ENCODE results near the gene NT5C2. TPM values are rescaled to one million over a fixed set of nuclear protein-coding genes. Genes with fewer than 3 reads are reported as not detected.

The NT5C2 gene
- total and polyA plus RNA-seq, 2 of the 8 experiments (the other 6 are each of a cell fraction or from before 2014, with no cell fraction given): 35.2 to 106 TPM

DNA sequence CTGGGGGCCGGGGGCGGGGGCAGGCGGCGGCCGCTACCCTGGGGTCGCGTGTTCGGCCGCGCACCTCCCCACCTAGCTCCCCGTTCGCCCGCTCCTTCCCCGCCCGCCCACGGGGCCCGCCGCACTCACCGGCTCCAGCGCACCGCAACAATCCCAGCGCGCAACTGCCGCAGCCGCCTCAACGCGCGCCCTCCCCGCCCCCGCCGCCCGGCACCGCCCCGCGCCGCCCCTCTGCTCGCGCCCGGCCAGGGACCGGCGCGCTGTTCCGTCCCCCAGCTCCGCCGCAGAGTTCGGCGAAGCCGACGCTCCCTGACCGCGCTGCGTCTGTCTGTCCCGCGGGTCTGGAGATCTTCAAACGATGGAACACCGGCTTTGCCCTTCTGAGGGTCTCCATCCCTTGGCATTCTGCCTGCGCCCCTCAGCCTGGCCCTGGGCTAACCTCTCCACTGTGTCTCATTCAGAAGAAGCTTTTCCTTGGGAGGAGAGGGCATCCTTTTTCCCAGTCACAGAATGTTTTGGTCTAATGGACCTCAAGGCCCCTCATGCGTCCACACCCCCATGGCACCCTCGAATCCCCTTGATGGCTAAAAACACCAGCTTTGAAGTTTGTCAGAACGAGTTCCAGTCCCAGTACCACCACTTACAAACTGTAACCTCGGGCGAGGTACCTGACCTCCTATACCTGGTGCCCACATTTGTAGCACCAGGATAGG is at the start of gene NT5C2 (continued):
- TF ChIP-seq EGR1 (IDR thresholded peaks at IDR 0.05; ENCODE audit: borderline replicate concordance, low read depth, low read length) (peak; percentile 81), RAD21 (IDR thresholded peaks at IDR 0.05 in 1 of 2, conservative IDR thresholded peaks at IDR 0.05 in 1 of 2; ENCODE audit: low read depth in 2 of 2, low read length in 2 of 2) (peak; percentile 4 to 32; a peak in 1 of 4 replicates), EZH2 (IDR thresholded peaks at IDR 0.05; ENCODE audit: low read depth, low read length, severe bottlenecking) (peak; percentile 40), TAF1 (IDR thresholded peaks at IDR 0.05; ENCODE audit: low read depth, low read length) (peak; percentile 43; the same call in 1 of the 2 replicates)
- TF ChIP-seq, protein P1, sequence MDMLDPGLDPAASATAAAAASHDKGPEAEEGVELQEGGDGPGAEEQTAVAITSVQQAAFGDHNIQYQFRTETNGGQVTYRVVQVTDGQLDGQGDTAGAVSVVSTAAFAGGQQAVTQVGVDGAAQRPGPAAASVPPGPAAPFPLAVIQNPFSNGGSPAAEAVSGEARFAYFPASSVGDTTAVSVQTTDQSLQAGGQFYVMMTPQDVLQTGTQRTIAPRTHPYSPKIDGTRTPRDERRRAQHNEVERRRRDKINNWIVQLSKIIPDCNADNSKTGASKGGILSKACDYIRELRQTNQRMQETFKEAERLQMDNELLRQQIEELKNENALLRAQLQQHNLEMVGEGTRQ (IDR thresholded peaks at IDR 0.05; ENCODE audit: low read length): no peak
